OCI-LY7 (cell line): ENCODE data around the gene DHRS3.

Source experiments
- EZH2phosphoT487 ChIP-seq: fragments of 200-600 bp; sonication (generic); IDR thresholded peaks from 2 replicates; pipeline ENCODE4 v1.6.1; 2018; ENCODE audit warnings: low read depth, borderline replicate concordance, mild to moderate bottlenecking, mixed run types, antibody characterized with exemption, low read length, moderate library complexity, mixed read lengths
- TF ChIP-seq, protein P1 (sequence below): fragments of 200-600 bp; sonication (generic); conservative IDR thresholded peaks from 2 replicates; pipeline ENCODE4 v1.5.1; 2014; ENCODE audit warnings: mild to moderate bottlenecking, antibody characterized with exemption, low read length, moderate library complexity, mixed read lengths

GRCh38 chr1:12620931-12621330 is 2.9 kb upstream of the DHRS3 start:
- TF ChIP-seq, protein P1, sequence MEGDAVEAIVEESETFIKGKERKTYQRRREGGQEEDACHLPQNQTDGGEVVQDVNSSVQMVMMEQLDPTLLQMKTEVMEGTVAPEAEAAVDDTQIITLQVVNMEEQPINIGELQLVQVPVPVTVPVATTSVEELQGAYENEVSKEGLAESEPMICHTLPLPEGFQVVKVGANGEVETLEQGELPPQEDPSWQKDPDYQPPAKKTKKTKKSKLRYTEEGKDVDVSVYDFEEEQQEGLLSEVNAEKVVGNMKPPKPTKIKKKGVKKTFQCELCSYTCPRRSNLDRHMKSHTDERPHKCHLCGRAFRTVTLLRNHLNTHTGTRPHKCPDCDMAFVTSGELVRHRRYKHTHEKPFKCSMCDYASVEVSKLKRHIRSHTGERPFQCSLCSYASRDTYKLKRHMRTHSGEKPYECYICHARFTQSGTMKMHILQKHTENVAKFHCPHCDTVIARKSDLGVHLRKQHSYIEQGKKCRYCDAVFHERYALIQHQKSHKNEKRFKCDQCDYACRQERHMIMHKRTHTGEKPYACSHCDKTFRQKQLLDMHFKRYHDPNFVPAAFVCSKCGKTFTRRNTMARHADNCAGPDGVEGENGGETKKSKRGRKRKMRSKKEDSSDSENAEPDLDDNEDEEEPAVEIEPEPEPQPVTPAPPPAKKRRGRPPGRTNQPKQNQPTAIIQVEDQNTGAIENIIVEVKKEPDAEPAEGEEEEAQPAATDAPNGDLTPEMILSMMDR, result no peak
- no peak for TF ChIP-seq EZH2phosphoT487
